Activated CD4-positive, alpha-beta T cell treated with anti-CD3 and anti-CD28 coated beads, Interleukin-2, amount 50 U/mL, for 16 hours (primary cell): Measurements from ENCODE around the gene SMIM17.
"Not testable (repeated sequence)": the region's sequence is repeated elsewhere in the genome, so short reads cannot be mapped to it uniquely, and the experiment has no call there.

Source experiments
- DNase-seq: peaks from one replicate; pipeline ENCODE4 v3.0.0-alpha.2; 2020

Gene SMIM17

GRCh38 chr19:56661248-56661647, 18.3 kb downstream of the SMIM17 start:
- DNase-seq: no peak

GRCh38 chr19:56663931-56664500, 21.1 kb downstream of the SMIM17 start:
- no peak for DNase-seq

- DNase-seq: no peak
Observed at GRCh38 chr19:56664511-56664910, 21.6 kb downstream of the SMIM17 start.

GRCh38 chr19:56667311-56667870, 24.4 kb downstream of the SMIM17 start:
- DNase-seq: no peak

GRCh38 chr19:56668676-56669075, 25.7 kb downstream of the SMIM17 start:
- no peak for DNase-seq

GRCh38 chr19:56670401-56670960, 27.5 kb downstream of the SMIM17 start:
- DNase-seq: no peak

- no peak for DNase-seq
Observed at GRCh38 chr19:56670961-56671612, 28.1 kb downstream of the SMIM17 start.

- DNase-seq: peak; percentile 64
Observed at GRCh38 chr19:56671613-56671994, 28.6 kb downstream of the SMIM17 start, which contains the start of gene ZNF835. ZNF835 (minus strand) TSS chr19:56671757; CDS start chr19:56665198, 6,559 bp downstream.

- DNase-seq: not testable (repeated sequence)
Observed at GRCh38 chr19:56672610-56673009, 29.7 kb downstream of the SMIM17 start.

GRCh38 chr19:56678205-56678604, 35.2 kb downstream of the SMIM17 start:
- DNase-seq: no peak

GRCh38 chr19:56681702-56682101, 38.7 kb downstream of the SMIM17 start:
- no peak for DNase-seq

GRCh38 chr19:56683116-56683515, 40.2 kb downstream of the SMIM17 start:
- DNase-seq: no peak

- no peak for DNase-seq
Observed at GRCh38 chr19:56687031-56687430, 44.1 kb downstream of the SMIM17 start.

GRCh38 chr19:56689198-56689597, 46.2 kb downstream of the SMIM17 start:
- DNase-seq: no peak

GRCh38 chr19:56690670-56691069, 47.7 kb downstream of the SMIM17 start:
- no peak for DNase-seq

- DNase-seq: no peak
Observed at GRCh38 chr19:56692206-56692895, 49.4 kb downstream of the SMIM17 start.

- no peak for DNase-seq
Observed at GRCh38 chr19:56699552-56699951, 56.6 kb downstream of the SMIM17 start.

- no peak for DNase-seq
Observed at GRCh38 chr19:56701895-56702294, 58.9 kb downstream of the SMIM17 start.

- DNase-seq: no peak
Observed at GRCh38 chr19:56705939-56706338, 63.0 kb downstream of the SMIM17 start.
